ENCODE data around the gene TMEM63A.

DNA sequence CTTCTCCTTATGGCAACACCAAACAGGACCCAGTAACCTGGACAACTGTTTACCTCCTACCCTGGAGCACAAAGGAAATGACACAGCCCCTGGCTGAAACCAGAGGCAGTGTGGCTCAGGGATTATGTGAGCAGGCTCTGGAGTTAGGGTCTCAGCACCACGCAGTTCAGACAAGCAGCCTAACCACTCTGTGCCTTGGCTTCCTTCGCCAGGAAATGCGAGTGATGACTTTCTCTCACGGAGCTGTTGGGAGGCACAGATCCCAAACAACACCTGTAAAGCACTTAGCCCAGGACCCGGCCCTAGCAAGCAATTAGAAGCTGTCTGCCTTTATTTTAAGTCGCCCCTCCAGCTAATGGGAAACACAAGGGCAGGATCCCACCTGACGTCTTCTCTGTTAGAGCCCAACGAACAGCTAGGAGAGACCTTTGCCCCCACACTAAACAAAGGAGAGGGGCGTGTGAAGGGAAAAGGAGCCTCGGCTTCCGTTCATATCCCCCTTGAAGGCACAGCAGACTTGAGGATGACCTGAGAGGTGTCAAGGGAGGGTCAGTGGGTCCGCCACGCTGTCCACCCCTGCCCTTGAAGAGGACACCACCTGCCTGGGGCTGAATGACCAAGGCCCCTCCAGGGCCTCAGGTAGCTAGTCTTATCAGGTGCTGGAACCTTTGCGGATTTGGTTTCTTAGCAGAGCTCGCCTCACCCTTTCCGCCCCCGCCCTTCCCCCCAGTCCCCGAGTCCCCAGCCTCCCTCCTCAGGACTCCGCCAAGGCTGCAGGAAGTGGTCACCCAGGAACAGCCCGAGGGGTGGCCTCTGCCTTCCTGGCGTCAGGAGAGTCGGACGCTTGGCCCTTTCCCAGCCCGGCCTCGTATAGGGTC lies 860 bp downstream of the TMEM63A start:
- TF ChIP-seq CTCF (conservative IDR thresholded peaks at IDR 0.05): no peak
- TF ChIP-seq ZFX (IDR thresholded peaks at IDR 0.05): no peak
